ENCODE data around the gene FLT3LG.

Gene FLT3LG

GRCh38 chr19:49491804-49492572, 18.0 kb downstream of the FLT3LG start:
- Histone ChIP-seq H3K9me3 (replicated peaks; ENCODE audit: insufficient read depth, low read length) (no peaks in the 10 kb centered on the region), H3K79me2 (ENCODE audit: low read length) (peaks cover 39% of the 10 kb centered on the region), H3K9ac (ENCODE audit: low read length) (no peak overlapping the region), H3K9me2 (replicated peaks; ENCODE audit: insufficient read depth, low read length) (no peaks in the 10 kb centered on the region), H3K4me1 (ENCODE audit: low read length) (peaks cover 3% of the 10 kb centered on the region; the same call in 1 of the 2 replicates), H3K27ac (ENCODE audit: low read length) (no peak overlapping the region), H3K4me2 (ENCODE audit: low read depth, low read length) (no peak overlapping the region), H2AFZ (ENCODE audit: low read length) (no peak overlapping the region), H3K27me3 (replicated peaks; ENCODE audit: insufficient read depth, low read length) (no peaks in the 10 kb centered on the region), H3K4me3 (ENCODE audit: low read length) (no peak overlapping the region), H4K20me1 (ENCODE audit: insufficient read depth, low read length) (peaks cover 23% of the 10 kb centered on the region), H3K36me3 (replicated peaks; ENCODE audit: insufficient read depth, low read length) (peaks cover 23% of the 10 kb centered on the region), H3F3A (ENCODE audit: insufficient read depth, low read length) (peaks cover 84% of the 10 kb centered on the region)
- no peak for TF ChIP-seq EZH2 (optimal IDR thresholded peaks at IDR 0.05; ENCODE audit: low read depth, low read length)
- no peak for TF ChIP-seq EZH2phosphoT487 (IDR thresholded peaks at IDR 0.05; ENCODE audit: low read length)
- TF ChIP-seq CTCF (IDR thresholded peaks at IDR 0.05; ENCODE audit: low read length): no peak
- no peak for DNase-seq

- peak; percentile 26 for DNase-seq
- H3K9me3 ChIP-seq (replicated peaks; ENCODE audit: insufficient read depth, low read length): no peaks in the 10 kb centered on the region
- peaks cover 23% of the 10 kb centered on the region for H4K20me1 ChIP-seq (ENCODE audit: insufficient read depth, low read length)
- H3K4me3 ChIP-seq (ENCODE audit: low read length): no peak overlapping the region
- H3K79me2 ChIP-seq (ENCODE audit: low read length): peaks cover 43% of the 10 kb centered on the region
- no peak overlapping the region for H2AFZ ChIP-seq (ENCODE audit: low read length)
- no peaks in the 10 kb centered on the region for H3K27me3 ChIP-seq (replicated peaks; ENCODE audit: insufficient read depth, low read length)
- H3K9ac ChIP-seq (ENCODE audit: low read length): no peak overlapping the region
- H3K9me2 ChIP-seq (replicated peaks; ENCODE audit: insufficient read depth, low read length): no peaks in the 10 kb centered on the region
- no peak overlapping the region for H3K4me2 ChIP-seq (ENCODE audit: low read depth, low read length)
- H3K4me1 ChIP-seq (ENCODE audit: low read length): peaks cover 8% of the 10 kb centered on the region
- H3F3A ChIP-seq (ENCODE audit: insufficient read depth, low read length): peaks cover 89% of the 10 kb centered on the region
- peak overlapping the region; percentile 7; the same call in 1 of the 2 replicates for H3K27ac ChIP-seq (ENCODE audit: low read length)
- TF ChIP-seq CTCF (IDR thresholded peaks at IDR 0.05; ENCODE audit: low read length) (no peak), EZH2phosphoT487 (IDR thresholded peaks at IDR 0.05; ENCODE audit: low read length) (no peak), EZH2 (optimal IDR thresholded peaks at IDR 0.05; ENCODE audit: low read depth, low read length) (no peak)
- peaks cover 28% of the 10 kb centered on the region for H3K36me3 ChIP-seq (replicated peaks; ENCODE audit: insufficient read depth, low read length)
Observed at GRCh38 chr19:49492573-49493405, 18.8 kb downstream of the FLT3LG start.

GRCh38 chr19:49496574-49497008, 22.6 kb downstream of the FLT3LG start:
- H3K9ac ChIP-seq (ENCODE audit: low read length): peak overlapping the region; percentile 99
- peak overlapping the region; percentile 79 for H3K27ac ChIP-seq (ENCODE audit: low read length)
- no peak overlapping the region for H2AFZ ChIP-seq (ENCODE audit: low read length)
- peak overlapping the region; percentile 83 for H3K4me2 ChIP-seq (ENCODE audit: low read depth, low read length)
- peaks cover 8% of the 10 kb centered on the region; the same call in 1 of the 2 replicates for H4K20me1 ChIP-seq (ENCODE audit: insufficient read depth, low read length)
- DNase-seq: no peak
- H3K79me2 ChIP-seq (ENCODE audit: low read length): peaks cover 31% of the 10 kb centered on the region
- peaks cover 89% of the 10 kb centered on the region for H3F3A ChIP-seq (ENCODE audit: insufficient read depth, low read length)
- TF ChIP-seq EZH2phosphoT487 (IDR thresholded peaks at IDR 0.05; ENCODE audit: low read length): no peak
- H3K9me2 ChIP-seq (replicated peaks; ENCODE audit: insufficient read depth, low read length): no peaks in the 10 kb centered on the region
- H3K9me3 ChIP-seq (replicated peaks; ENCODE audit: insufficient read depth, low read length): no peaks in the 10 kb centered on the region
- peaks cover 38% of the 10 kb centered on the region for H3K4me1 ChIP-seq (ENCODE audit: low read length)
- H3K4me3 ChIP-seq (ENCODE audit: low read length): peak overlapping the region; percentile 97
- H3K36me3 ChIP-seq (replicated peaks; ENCODE audit: insufficient read depth, low read length): peaks cover 19% of the 10 kb centered on the region
- no peaks in the 10 kb centered on the region for H3K27me3 ChIP-seq (replicated peaks; ENCODE audit: insufficient read depth, low read length)
